GM12873 (cell line): ENCODE results near the gene LZTR1.

ENCODE experiments used
- TF ChIP-seq, protein P1 (sequence below): IDR thresholded peaks from 2 replicates; pipeline ENCODE4 v1.5.1; 2012; ENCODE audit warnings: low read depth, mild to moderate bottlenecking, moderate library complexity, low read length, control low read depth; ENCODE audit not compliant: insufficient read depth; ENCODE audit errors: missing control alignments

The LZTR1 gene

DNA sequence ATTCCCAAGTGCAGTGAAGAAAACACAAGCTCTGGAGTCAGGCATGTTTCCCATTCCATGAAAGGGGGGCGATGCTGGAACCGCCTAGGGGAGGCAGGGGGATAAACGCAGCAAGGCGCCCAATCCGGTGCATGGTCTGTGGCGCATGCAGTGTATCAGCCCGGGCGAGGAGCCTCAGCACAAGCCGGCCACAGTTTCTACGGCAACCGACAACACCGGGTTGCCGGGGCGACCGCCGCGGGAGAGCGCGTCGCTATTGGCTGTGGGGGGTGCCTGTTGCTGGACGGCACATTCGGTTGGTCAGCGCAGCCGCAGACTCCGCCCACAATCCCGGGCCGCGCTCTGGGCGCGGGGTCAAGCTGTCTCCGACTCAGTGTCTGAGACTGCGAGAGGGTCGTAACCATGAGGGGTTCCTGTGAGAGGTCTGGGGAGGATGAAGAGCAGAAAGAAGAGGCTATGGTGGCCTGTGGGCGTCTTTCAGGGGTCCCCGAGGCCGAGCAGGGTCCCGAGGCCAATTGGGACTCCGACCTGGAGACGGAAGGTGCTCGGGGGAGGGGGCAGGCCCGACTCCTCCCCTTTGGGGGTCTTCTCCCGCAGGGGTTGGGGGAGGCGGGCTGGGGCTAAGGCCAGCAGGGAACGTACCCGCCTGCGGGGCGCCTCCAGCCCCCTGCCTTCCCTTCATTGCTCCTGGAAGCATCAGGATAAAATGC, 63.6 kb downstream of the LZTR1 start, which contains the start of gene LRRC74B:
Gene LRRC74B, plus strand, starts transcription at position 362 of the 710 bp plus-strand sequence. Its CDS starts 41 bp downstream, at position 403.
- TF ChIP-seq, protein P1, sequence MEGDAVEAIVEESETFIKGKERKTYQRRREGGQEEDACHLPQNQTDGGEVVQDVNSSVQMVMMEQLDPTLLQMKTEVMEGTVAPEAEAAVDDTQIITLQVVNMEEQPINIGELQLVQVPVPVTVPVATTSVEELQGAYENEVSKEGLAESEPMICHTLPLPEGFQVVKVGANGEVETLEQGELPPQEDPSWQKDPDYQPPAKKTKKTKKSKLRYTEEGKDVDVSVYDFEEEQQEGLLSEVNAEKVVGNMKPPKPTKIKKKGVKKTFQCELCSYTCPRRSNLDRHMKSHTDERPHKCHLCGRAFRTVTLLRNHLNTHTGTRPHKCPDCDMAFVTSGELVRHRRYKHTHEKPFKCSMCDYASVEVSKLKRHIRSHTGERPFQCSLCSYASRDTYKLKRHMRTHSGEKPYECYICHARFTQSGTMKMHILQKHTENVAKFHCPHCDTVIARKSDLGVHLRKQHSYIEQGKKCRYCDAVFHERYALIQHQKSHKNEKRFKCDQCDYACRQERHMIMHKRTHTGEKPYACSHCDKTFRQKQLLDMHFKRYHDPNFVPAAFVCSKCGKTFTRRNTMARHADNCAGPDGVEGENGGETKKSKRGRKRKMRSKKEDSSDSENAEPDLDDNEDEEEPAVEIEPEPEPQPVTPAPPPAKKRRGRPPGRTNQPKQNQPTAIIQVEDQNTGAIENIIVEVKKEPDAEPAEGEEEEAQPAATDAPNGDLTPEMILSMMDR, result no peak

DNA sequence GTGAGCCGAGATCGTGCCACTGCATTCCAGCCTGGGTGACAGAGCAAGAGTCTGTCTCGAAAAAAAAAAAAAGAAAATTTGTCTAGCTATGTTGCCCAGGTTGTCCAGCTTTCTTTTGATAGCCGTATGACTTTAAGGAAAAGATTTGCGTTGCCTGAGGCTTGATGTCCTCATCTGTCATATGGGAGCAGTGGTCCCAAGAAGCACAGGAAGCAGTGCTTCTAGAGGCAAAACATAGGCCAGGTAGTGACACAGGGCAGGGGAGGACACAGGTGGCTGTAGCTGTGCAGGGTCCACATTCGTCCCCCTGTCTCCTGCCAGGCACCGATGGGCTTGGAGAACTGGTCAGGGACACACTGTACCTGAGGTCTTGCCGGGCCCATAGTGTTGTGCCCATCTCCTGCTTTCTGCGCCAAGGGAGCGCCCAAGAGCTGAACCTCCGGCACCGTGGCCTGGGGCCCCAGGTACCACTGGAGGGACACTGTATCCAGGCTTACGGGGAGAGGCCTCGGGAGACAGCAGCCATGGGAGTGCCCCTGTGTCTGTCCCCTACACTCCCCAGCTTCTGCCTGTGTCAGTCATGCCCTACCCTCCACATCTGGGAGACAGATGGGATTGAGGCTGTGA, 65.1 kb downstream of the LZTR1 start:
- TF ChIP-seq, protein P1, result no peak

DNA sequence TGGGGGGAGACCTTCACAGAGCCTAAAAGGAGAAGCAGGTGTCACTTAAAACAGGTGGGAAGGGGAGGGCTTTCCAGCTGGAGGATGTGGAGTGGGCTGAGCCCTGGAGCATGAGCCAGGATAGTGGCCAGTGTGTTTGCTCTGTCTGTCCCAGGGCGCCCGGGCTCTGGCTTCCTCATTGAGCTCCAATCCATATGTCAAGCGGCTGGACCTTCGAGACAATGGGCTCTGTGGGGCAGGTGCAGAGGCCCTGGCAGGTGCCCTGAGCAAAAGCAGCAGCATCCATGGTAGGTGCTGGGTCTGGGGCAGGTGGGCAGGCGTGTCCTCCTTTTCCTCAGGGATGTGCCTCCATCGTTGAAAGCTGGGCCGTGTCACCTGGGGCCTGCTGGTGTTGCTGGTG, 65.6 kb downstream of the LZTR1 start:
- TF ChIP-seq, protein P1, result no peak
